ENCODE data around the gene SPAG16.

- TF ChIP-seq CTCF (IDR thresholded peaks at IDR 0.05): no peak
- TF ChIP-seq POLR2A (IDR thresholded peaks at IDR 0.05): no peak
These were observed 630.2 kb downstream of the SPAG16 start for GRCh38 chr2:213914510-213914909.

All from tibial nerve (tissue), 3 donors.